Prostate gland (tissue), 2 donors: Measurements from ENCODE around the gene BIN1.

ENCODE experiments used
- CTCF ChIP-seq, 4 experiments: fragments of 200-600 bp in 2 of 4; fragments of 450-650 bp in 2 of 4; sonication (generic) in 2 of 4; IDR thresholded peaks; 1 replicate in 3 of 4; 2 replicates in 1 of 4; pipeline ENCODE4 v1.5.1; 2016 to 2019; ENCODE audit warnings: antibody characterized with exemption in 4 of 4, mild to moderate bottlenecking in 2 of 4, moderate library complexity in 2 of 4
- POLR2AphosphoS5 ChIP-seq: sonication (generic); formaldehyde crosslinking; IDR thresholded peaks from one replicate; pipeline ENCODE4 v1.6.1; 2017; ENCODE audit warnings: antibody characterized with exemption

GRCh38 chr2:127103243-127104165 is 3.5 kb downstream of the BIN1 start:
- TF ChIP-seq CTCF (IDR thresholded peaks at IDR 0.05) (no peak), POLR2AphosphoS5 (no peak)
